HUES6 (cell line): ENCODE measurements around the gene PMM2.

Experiments used
- H3K27ac ChIP-seq: 2 replicates; pipeline ENCODE4 v1.7.0; 2013; ENCODE audit warnings: low read depth, mild to moderate bottlenecking, low read length, inconsistent platforms
- H3K27me3 ChIP-seq: 2 replicates; pipeline ENCODE4 v1.6.1; 2013; ENCODE audit warnings: low read length; ENCODE audit not compliant: control insufficient read depth, insufficient read depth
- H3K36me3 ChIP-seq: 2 replicates; pipeline ENCODE4 v1.6.1; 2013; ENCODE audit warnings: low read length; ENCODE audit not compliant: control insufficient read depth, insufficient read depth
- H3K4me1 ChIP-seq: 2 replicates; pipeline ENCODE4 v1.6.1; 2013; ENCODE audit warnings: low read length; ENCODE audit not compliant: control insufficient read depth, insufficient read depth
- H3K4me3 ChIP-seq: 2 replicates; pipeline ENCODE4 v1.5.1; 2013; ENCODE audit warnings: low read depth, low read length
- H3K9ac ChIP-seq: one replicate; pipeline ENCODE4 v1.6.1; 2013; ENCODE audit warnings: mild to moderate bottlenecking, low read length
- H3K9me3 ChIP-seq: 2 replicates; pipeline ENCODE4 v1.6.1; 2013; ENCODE audit warnings: low read depth, low read length; ENCODE audit not compliant: control insufficient read depth, insufficient read depth

Gene PMM2

GRCh38 chr16:8893426-8893825, 95.8 kb downstream of the PMM2 start:
- Histone ChIP-seq H3K4me3 (no peak overlapping the region), H3K27me3 (no peaks in the 10 kb centered on the region), H3K9me3 (no peaks in the 10 kb centered on the region), H3K4me1 (no peaks in the 10 kb centered on the region), H3K27ac (no peak overlapping the region), H3K36me3 (peaks cover 91% of the 10 kb centered on the region), H3K9ac (no peak overlapping the region)

- H3K27ac ChIP-seq, result no peak overlapping the region
- peaks cover 98% of the 10 kb centered on the region for H3K36me3 ChIP-seq
Measured at GRCh38 chr16:8893976-8894690, 96.5 kb downstream of the PMM2 start.

GRCh38 chr16:8894736-8895334, 97.2 kb downstream of the PMM2 start:
- Histone ChIP-seq H3K4me3 (no peak overlapping the region), H3K9me3 (no peaks in the 10 kb centered on the region), H3K36me3 (peaks cover 98% of the 10 kb centered on the region), H3K27me3 (no peaks in the 10 kb centered on the region), H3K9ac (no peak overlapping the region), H3K27ac (no peak overlapping the region), H3K4me1 (no peaks in the 10 kb centered on the region)

More at GRCh38 chr16:8893976-8894690, 96.5 kb downstream of the PMM2 start:
- no peak overlapping the region for H3K4me3 ChIP-seq
- H3K9me3 ChIP-seq, result no peaks in the 10 kb centered on the region
- H3K9ac ChIP-seq, result no peak overlapping the region
- H3K4me1 ChIP-seq, result no peaks in the 10 kb centered on the region
- no peaks in the 10 kb centered on the region for H3K27me3 ChIP-seq

- H3K27me3 ChIP-seq, result no peaks in the 10 kb centered on the region
- H3K9me3 ChIP-seq, result no peaks in the 10 kb centered on the region
- H3K4me3 ChIP-seq, result no peak overlapping the region
- no peak overlapping the region for H3K9ac ChIP-seq
- H3K4me1 ChIP-seq, result no peaks in the 10 kb centered on the region
- peaks cover 98% of the 10 kb centered on the region for H3K36me3 ChIP-seq
- H3K27ac ChIP-seq, result no peak overlapping the region
Measured at GRCh38 chr16:8898660-8899318, 101.2 kb downstream of the PMM2 start.
